HG02870 (cell line): ENCODE measurements around the gene OPTN.
"Not testable (repeated sequence)": the region's sequence is repeated elsewhere in the genome, so short reads cannot be mapped to it uniquely, and the experiment has no call there.

Source experiments
- ATAC-seq: cut with Tn5 transposase; IDR thresholded peaks from one replicate; pipeline ENCODE4 v1.9.1; 2021; ENCODE audit warnings: mild to moderate bottlenecking, moderate library complexity; ENCODE audit not compliant: unreplicated experiment

The OPTN gene

DNA sequence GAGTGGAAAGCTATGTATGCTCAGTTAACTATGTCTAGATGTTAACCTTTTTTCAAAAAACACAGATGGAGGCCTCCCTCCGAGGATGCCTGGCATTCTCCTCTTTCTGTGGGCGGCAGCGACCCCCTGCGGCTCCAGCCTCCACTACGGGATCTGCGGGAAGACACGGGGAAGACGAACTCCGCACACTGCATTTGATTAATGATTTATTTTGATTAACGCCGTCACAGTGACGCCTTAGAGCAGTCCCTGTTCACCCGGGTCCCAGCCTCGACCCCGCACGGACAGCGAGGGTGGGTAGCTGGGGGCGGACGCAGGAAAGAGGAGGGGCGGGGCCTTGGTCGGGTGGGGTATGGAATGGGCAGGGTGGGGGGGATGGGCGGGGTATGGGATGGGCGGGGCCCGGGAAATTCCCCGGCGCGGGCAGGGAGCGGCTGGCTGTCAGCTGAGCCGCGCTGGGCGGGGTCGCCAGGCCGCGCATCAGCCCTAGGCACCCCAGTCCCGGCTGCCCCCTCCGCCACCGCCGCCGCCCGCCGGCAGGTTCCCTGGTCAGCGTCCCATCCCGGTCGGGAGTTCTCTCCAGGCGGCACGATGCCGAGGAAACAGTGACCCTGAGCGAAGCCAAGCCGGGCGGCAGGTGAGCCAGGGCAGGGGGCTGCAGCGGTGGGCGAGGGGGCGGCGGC lies at the start of gene OPTN:
Gene OPTN (plus strand): TSS at position 498 of the 683 bp plus-strand sequence. CDS start 8,960 bp downstream, outside the sequence.
- peak; percentile 49 for ATAC-seq

DNA sequence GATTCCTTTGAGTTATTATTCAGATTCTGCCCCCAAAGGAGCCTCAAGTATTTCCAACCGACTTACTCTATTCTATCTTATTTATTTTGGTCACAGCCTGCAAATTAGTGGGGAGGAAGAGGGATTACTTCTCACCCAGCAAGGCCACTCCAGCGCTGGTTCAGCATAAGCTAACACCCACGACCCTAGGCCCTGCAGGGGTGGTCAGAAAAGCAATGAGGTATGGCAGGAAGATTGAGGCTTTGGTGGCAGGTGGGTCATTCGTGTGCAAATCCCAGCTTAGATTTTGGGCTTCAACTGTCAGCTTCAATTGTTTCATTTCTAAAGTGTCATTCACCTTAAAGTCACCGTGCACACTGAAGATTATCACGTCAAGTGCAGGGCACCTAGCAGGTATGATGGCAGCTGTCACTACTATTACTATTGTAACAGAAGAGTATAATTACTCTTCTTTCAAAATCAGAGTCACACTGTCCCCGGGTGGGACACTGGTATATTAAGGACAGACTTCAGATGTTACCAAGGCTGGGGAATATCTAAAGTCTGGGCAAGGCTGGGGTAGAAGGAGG lies 48.8 kb upstream of the OPTN start:
- no peak for ATAC-seq

DNA sequence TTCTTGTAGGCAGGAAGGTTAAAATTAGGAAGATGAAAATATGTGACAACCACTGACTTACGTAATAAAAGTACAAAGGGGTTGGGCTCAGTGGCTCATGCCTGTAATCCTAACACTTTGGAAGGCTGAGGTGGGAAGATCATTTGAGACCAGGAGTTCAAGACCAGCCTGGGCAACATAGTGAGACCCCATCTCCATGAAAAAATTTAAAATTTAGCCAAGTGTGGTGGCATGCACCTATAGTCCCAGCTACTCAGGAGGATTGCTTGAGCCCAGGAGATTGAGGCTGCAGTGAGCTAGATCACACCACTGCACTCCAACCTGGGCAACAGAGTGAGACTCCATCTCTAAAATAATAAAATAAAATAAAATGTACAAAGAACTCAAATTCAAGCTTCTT lies 46.8 kb upstream of the OPTN start:
- not testable (repeated sequence) for ATAC-seq

DNA sequence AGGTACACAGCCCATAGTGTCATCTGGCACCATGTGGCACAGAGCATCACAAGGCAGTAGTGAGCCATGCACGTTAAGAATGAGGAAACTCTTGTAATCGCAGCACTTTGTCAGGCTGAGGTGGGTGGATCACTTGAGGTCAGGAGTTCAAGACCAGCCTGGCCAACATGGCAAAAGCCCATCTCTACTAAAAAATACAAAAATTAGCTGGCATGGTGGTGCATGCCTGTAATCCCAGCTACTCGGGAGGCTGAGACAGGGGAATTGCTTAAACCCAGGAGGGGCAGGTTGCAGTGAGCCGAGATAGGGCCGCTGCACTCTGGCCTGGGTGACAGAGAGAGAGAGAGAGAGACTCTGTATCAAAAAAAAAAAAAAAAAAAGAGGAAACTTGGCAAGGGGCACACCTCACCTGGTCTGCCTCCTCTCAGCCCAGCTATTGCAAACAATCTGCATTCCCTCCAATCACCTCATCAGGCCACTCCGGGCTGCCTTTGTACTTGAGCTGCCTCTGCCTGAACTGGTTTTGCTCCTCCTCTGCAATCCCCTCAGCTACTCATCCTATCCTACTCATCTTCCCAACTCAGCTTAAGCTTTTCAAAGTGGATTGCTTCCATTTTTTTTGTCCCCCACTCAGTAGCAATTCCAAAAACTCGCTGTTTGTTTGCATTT lies 46.0 kb upstream of the OPTN start:
- ATAC-seq = no peak

DNA sequence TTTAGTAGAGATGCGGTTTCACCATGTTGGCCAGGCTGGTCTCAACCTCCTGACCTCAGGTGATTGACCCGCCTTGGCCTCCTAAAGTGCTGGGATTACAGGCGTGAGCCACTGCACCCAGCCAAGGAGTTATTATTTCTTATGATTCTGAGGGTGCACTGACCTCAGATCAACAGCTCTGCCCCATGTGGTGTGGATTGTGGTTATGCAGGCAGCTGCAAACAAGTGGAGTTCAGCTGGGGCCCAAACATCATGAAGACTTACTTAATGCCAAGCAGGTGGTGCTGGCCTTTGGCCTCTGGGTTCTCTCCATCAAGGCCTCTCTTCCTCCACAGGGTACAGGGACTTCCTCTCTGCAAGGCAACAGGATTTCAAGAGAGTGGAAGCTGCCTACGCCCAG lies 45.1 kb upstream of the OPTN start:
- no peak for ATAC-seq

DNA sequence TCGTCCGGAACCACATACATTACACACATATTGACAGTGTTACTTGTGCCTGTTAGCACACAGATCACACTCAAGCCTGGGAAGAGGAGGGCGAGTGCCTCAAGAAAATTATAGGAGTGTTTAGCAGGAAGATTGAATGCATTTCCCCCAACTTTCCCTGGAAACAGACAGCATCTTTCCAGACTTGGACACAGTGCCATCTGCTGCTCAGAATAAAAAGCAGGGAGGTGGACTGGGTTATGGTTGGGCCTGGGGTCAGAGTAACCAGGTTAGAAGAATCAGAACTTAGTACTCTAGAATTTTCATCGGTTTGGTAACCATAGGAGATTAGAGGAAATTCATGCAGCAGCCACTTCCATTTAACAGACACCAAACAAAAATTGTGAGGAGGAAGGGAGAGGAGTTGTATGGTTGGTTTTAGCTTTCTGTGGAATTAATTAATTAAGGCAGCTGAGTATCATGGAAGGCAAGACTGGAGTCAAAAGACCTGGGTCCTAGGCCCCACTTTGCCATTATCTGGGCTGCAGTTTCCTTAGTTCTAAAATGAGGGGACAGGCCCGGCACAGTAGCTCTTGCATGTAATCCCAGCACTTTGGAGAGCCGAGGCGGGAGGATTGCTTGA lies 43.4 kb upstream of the OPTN start:
- ATAC-seq = no peak

DNA sequence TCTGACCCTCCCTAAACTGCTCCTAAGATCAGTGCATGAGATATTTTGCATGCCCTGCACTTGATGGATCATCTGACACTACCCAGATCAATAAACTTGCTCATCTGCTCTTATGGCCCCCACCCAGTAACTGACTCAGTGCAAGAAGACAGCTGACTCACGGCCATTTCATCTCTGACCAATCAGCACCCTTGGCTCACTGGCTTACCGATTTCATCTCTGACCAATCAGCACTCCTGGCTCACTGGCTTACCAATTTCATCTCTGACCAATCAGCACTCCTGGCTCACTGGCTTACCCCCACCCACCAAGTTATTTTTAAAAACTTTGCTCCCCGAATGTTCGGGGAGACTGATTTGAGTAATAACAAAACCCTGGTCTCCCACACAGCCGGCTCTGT lies 37.2 kb upstream of the OPTN start:
- no peak for ATAC-seq

DNA sequence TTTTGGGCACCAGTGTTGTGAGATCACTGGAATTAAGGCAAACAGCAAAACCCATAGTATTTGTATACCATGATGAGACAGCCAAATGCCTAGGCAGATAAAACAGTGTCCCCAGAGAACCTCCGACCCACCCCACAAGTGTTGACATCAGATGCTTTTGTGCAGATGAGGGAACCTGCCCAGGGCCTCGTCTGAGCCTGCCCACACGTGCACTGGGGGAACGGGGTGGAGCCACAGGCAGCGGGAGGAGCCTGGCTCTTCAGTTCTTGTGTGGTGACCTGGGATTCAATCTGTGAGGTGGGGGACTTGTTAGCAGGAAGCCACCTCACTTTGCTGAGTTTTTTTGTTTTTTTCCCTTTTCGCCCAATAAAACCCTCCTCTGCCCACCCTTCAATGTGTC lies 33.4 kb upstream of the OPTN start:
- no peak for ATAC-seq

DNA sequence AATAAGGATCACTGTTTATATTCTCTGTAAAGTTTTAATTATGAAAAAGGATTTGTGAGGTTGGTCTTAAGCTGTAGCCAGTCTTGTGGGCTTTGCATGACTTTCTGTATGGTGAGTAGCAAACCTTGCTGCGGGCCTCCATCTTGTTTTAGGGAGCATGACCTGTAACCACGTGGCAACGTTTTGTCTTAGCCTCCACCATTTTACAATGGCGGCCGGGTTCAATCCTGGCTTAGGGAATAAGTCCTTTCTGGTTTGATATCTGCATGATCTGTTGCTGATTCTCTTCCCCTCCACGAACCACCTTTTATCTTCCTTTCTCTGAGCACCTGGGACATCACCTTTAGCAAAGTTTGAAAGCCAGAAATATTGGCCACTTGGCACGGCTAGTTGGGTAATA lies 32.5 kb upstream of the OPTN start:
- no peak for ATAC-seq

DNA sequence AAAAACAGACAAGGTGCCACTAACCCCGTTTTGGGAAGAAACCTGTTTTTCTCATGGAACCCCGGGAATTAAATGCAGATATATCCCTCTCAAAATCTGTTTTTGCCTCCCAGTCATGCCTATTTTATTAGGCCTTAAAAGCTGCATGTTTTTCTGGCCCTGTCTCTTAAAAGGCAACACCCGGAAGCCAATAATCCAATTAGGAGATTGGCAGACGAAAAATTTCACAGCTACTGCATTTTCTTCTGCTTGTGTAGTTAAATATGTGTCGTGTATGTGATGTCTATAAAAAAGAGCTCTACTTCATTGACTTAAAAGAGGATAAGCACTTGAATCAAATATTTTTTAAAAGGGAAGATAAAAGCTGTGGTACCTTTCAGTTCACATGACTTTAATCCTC lies 31.9 kb upstream of the OPTN start:
- ATAC-seq = no peak

DNA sequence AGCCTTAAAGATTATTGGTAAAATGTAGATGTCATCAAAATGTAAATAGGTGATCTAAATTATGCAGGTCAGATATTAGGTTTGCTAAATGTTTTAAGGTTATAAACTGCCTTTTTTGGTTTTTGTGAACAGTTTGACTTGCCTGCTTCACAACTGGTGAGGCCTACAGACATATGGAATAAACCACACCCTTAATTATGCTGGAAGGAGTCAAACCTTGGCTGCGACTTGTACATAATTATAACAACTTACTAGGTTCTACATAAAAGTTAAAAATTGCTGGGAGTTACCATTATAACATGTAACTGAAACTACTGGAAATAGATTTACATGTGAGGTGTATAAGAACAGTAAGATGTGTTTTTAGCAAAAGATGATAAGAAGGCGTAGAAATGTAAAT lies 31.5 kb upstream of the OPTN start:
- no peak for ATAC-seq

DNA sequence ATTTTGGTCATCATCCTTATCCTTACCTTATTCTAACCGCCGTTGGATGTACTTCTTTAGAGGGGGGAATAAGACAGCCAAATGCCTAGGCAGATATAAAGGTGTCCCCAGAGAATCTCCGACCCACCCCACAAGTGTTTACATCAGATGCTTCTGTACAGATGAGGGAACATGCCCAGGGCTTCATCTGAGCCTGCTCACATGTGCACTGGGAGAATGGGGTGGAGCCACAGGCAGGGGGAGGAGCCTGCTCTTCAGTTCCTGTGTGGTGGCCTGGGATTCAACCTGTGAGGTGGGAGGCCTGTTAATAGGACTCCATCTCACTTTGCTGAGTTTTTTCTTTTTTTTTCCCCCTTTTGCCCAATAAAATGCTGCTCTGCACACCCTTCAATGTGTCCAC lies 27.6 kb upstream of the OPTN start:
- ATAC-seq = no peak

DNA sequence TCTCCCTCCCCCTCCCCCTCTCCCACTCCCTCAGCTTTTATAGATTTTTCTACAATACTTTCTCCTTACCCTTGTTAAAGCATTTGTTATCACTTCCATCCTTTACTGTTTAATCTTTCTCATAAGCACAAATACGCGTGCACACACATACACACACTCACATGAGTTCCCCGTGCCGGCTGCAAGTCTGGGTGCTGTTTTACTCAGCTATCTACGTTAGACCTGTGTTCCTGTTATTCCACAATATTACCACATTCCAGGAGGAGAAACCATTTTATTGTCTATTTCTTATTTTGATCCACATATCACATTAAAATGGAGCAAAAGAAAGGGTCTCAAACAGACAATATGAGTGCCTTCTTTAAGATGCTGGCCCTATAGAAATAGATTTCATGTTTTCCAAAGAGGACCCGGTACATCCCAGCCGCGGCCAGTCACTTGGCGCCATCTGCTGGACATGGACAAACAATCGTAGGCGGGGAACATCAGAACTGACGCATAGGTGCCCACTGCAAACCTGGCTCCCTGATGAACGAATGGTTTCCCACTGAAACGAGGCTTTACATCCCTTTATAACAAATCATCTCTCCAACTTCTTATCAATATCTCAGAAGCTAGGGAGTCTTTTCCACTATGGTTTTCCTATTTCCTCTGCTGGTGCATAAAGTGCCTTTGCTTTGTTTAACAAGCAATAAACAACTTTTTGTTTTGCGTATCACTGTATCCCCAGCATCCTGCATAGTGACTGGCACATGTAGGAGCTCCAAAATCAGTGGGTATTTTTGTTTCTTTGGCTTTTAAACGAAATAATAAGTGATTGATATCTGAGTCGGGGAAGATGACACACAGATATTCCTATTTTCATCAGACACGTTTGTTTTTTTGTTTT lies 25.2 kb upstream of the OPTN start:
- ATAC-seq = no peak

DNA sequence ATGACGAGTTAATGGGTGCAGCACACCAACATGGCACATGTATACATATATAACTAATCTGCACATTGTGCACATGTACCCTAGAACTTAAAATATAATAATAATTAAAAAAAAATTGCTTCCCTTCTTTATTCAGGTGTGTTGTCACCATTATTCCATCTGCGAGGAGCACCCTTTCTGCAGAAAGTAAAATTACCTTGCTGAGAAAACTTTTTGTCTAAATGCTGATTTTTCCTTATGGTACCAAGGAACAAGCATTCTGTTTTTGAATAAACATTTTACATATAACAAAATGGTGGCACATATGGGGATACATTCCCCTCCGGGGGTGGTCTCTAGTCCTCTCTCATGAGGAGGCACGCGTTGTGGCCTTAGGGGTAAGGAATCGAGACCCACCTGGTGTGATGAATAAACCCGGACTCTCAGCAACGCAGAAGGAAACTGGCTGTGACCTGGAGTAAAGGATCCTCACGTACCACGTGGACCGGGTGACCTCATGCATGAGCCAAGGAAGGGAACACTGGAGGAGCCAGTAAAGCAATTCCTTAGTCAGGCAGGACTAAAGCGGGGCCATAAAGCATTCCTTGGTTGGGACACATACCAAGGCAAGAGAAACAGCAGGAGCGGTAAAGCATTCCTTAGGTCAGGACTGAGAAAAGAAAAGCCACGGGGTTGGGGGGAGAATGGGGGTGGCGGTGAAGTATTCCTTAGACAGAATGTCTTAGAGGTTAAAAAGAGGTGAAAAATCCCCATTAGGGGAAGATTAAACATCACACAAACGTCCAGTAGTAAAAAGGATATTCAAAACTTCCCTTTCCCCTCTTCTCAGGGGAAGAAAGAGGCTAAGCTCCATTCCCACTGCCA lies 20.8 kb upstream of the OPTN start:
- no peak for ATAC-seq

DNA sequence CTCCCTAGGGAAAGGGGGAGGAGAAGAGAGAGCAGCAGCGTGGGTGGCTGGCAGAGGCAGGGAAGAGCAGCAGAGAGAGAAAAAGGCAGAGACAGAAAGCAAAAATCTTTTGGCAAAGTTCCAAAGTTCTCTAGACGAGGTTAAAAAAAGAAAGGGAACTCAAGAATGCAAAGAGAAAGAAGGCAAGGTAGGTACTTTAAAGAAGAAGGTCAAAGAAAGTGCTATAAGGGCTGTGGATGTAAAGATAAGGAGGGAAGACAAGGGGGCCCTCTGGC lies 20.2 kb upstream of the OPTN start:
- no peak for ATAC-seq

DNA sequence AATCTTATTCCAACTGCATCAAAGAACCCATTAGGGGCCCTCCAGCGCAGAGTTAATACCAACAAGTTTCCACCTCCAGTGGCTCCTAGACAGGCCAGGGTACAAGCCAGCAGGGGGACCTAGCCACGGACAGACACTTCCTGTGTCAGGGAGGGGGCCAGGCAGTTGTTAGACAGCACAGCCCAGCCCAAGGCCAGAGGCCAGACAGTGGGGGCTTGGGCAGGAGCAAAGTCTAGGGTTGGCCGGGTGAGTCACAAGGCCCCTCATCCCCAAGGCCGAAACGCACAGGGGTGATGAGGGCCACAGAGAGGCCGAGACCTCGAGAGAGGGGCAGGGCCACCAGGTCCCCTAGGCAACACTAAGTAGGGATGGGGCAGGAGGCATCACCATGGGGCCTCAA lies 19.3 kb upstream of the OPTN start:
- no peak for ATAC-seq

DNA sequence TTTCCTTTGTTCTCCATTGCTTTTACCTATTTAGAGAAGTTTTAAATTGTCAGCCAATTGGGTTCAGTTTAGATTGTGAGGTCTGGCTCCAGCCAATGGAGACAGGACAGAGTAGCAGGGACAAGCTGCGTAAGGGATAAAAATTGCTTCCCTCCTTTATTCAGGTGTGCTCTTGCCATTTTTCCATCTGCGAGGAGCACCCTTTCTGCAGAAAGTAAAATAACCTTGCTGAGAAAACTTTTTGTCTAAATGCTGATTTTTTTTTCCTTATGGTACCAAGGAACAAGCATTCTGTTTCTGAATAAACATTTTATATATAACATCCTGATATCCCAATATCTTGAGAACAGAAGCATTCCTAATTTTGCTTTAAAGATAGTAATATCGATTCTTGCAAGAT lies 16.3 kb upstream of the OPTN start:
- ATAC-seq = not testable (repeated sequence)

DNA sequence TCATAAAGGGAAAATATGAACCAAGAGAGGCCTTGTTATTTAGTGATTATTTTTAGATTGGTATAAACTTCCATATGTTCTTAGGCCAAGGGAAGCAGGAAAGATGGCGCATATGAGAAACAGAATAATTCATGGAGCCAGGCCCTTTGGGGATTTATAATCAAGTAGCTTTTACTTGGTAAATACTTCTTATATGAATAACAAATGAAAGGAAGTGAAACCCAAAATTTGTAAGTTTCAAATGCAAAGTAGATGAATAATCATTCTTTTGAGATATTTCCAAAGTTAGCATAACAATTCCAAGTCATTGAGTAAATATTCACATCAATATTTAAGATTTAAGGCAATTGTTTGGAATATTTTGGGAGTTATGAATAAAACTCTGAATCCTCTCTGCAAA lies 13.9 kb upstream of the OPTN start:
- ATAC-seq = no peak

DNA sequence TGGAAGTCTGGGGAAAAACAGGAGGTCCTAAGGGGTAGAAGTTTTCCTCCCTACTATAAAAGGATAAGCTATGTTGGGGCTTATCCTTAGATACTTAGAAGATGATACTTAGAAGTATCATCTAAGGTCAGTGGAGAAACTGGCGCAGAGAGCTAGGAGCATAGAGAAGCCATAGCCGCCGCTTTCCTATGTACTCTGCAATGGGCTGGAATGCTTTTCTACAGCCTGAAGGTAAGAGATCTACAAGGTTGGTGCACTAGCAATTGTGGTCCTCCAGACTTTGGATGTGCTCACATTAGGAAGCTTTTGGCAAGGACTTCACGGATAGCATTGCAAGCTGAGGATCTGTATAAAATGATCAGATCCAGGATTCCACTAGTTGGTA lies 12.4 kb upstream of the OPTN start:
- no peak for ATAC-seq

DNA sequence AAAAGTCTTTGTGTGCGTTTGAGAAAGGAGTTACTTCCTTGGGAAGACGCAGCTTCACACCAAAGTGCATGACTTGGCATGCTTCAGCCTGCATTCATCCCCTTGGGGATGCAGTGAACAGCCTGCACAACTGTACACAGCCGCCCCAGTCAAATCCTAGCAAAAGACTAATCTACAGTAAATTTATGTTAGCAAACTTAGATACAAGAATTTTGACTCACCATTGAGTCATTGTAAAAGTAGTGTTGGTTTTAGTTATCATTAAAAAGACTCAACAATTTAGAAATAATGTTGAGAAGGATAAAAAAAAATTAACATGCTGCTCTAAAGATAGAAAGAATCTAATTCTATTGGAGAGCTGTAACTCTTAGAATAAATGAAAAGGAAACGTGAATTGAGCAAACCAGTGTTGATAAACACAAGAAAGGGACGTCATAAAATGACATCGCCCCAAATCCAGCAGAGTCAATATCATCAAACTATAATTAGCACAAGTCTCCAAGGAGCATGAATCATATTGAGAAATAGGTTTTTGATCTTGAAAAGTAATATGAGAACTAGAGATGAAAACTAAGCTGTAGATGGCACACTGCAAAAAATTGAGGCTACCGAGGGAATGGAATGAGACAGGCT lies 11.9 kb upstream of the OPTN start:
- no peak for ATAC-seq
